CD4-positive, alpha-beta T cell (primary cell): ENCODE measurements around the gene CCDC126. TPM values are rescaled to one million over a fixed set of nuclear protein-coding genes. Genes with fewer than 3 reads are reported as not detected.
"Not testable (repeated sequence)": the region's sequence is repeated elsewhere in the genome, so short reads cannot be mapped to it uniquely, and the experiment has no call there.

Experiments
- ATAC-seq: fragments of 200-7000 bp; cut with Tn5 transposase; one replicate; pipeline ENCODE4 v1.10.0; 2022; ENCODE audit warnings: mild to moderate bottlenecking; ENCODE audit not compliant: poor library complexity
- CTCF ChIA-PET: fragments of 350-600 bp; sonication (Branson Sonifier 250); formaldehyde crosslinking; loops from one replicate; lab custom pipeline; 2021; ENCODE audit warnings: antibody characterized with exemption, inconsistent platforms; lab: Charles Lee
- POLR2A ChIA-PET: fragments of 350-600 bp; sonication (Branson Sonifier 250); formaldehyde crosslinking; loops from one replicate; lab custom pipeline; 2021; ENCODE audit warnings: antibody characterized with exemption, inconsistent platforms; lab: Charles Lee
- DNase-seq, 14 experiments: peaks; one replicate each; pipeline ENCODE4 v3.0.0-alpha.2; 2013 to 2020; ENCODE audit warnings: mixed read lengths in 2 of 14
- H3K27ac ChIP-seq, 2 donors: one replicate each; pipeline versions ENCODE4 v1.5.1 to v1.7.0; 2013; ENCODE audit warnings: low read length in 2 of 2, low read depth in 1 of 2, mild to moderate bottlenecking in 1 of 2
- H3K27me3 ChIP-seq, 2 experiments: 1 replicate in 1 of 2; 2 replicates in 1 of 2; pipeline versions ENCODE4 v1.6.1 to v1.7.0; 2013; ENCODE audit warnings: low read length in 2 of 2, control low read depth in 1 of 2, mild to moderate bottlenecking in 1 of 2, moderate library complexity in 1 of 2; ENCODE audit not compliant: insufficient read depth in 2 of 2, control insufficient read depth in 1 of 2
- H3K36me3 ChIP-seq: one replicate; pipeline ENCODE4 v1.6.1; 2013; ENCODE audit warnings: low read length, control low read depth; ENCODE audit not compliant: insufficient read depth
- H3K4me1 ChIP-seq: one replicate; pipeline ENCODE4 v1.6.1; 2013; ENCODE audit warnings: low read length, control low read depth; ENCODE audit not compliant: insufficient read depth
- H3K4me3 ChIP-seq: one replicate; pipeline ENCODE4 v1.5.1; 2013; ENCODE audit warnings: mild to moderate bottlenecking, low read length, moderate library complexity
- H3K9me3 ChIP-seq, 2 experiments: 1 replicate in 1 of 2; 2 replicates in 1 of 2; pipeline versions ENCODE4 v1.6.1 to v1.7.0; 2013; ENCODE audit warnings: low read length in 2 of 2, mild to moderate bottlenecking in 2 of 2, control low read depth in 1 of 2, moderate library complexity in 1 of 2; ENCODE audit not compliant: control insufficient read depth in 1 of 2, insufficient read depth in 1 of 2
- H3K27ac Mint-ChIP-seq: one replicate; pipeline ENCODE4 v1.8.0; 2020; ENCODE audit warnings: mixed read lengths
- H3K27me3 Mint-ChIP-seq: one replicate; pipeline ENCODE4 v1.8.0; 2021; ENCODE audit warnings: mixed read lengths
- H3K36me3 Mint-ChIP-seq: one replicate; pipeline ENCODE4 v1.8.0; 2021; ENCODE audit warnings: low read depth, mixed read lengths
- H3K4me1 Mint-ChIP-seq: one replicate; pipeline ENCODE4 v1.8.0; 2021; ENCODE audit warnings: low read depth, mixed read lengths
- H3K4me3 Mint-ChIP-seq: one replicate; pipeline ENCODE4 v1.8.0; 2020; ENCODE audit warnings: mild to moderate bottlenecking, mixed read lengths
- H3K9me3 Mint-ChIP-seq: one replicate; pipeline ENCODE4 v1.8.0; 2020; ENCODE audit warnings: mixed read lengths
- CTCF ChIP-seq: fragments of 200-600 bp; IDR thresholded peaks from one replicate; pipeline ENCODE4 v1.8.0; 2022; ENCODE audit warnings: antibody characterized with exemption, mild to moderate bottlenecking
- intact Hi-C, 2 experiments: fragments of 100-400 bp; cut with DNase I in 1 of 2; cut with micrococcal nuclease in 1 of 2; formaldehyde crosslinking; loops; one replicate each; pipeline versions ENCODE4 v1.15.1 to v1.9.0; 2023 to 2025; cut with DNase I, micrococcal nuclease
- total RNA-seq, 174 experiments: library from RNA in 2 of 174; stranded (reverse) in 2 of 174; gene quantifications; one replicate each; pipeline ENCODE4 v1.2.3 and lab custom pipeline; 2021 to 2026

CCDC126 gene
- total RNA-seq, 2 experiments from 2014 or later = 8.3 to 10.3 TPM

DNA sequence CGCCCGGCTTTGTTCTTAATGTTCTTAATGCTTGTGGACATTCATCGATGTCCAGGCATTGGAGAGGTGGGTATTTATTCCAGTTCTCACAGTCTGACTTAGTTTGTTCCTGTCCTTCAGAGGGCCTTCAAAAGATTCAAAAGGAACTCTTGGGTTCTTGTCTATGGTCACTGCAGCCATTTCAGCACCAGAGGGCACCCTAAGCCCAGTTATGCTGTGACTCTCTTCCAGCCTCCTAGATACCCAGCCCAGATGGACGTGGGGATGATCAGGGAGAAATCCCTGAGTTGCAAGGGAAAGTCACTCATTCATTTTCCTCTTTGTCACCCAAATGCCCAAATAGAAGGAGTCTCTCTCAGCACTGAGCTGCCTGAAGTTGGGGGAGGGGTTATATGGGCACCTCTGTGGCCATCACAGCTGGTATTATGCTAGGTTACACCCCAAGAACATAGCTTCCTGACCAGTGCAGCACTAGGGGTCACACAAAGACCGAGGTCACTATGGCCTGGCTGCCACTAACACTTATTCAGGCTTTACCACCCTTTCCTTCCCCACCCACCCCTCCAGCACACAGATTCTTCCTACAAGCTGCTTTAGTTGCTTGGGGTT, 26.5 kb upstream of the CCDC126 start:
- Histone ChIP-seq H3K27me3 (peaks cover 0 to 2% of the 10 kb centered on the region in 2 experiments), H3K36me3 (no peaks in the 10 kb centered on the region), H3K27ac (no peak overlapping the region), H3K9me3 (no peaks in the 10 kb centered on the region), H3K4me3 (no peak overlapping the region), H3K4me1 (peaks cover 4% of the 10 kb centered on the region)
- DNase-seq (peak; percentile 48 to 83 (median 59)), ATAC-seq (peak; percentile 81)
- Mint-ChIP-seq H3K9me3 (no peaks in the 10 kb centered on the region), H3K27me3 (peaks cover 16% of the 10 kb centered on the region), H3K27ac (no peak overlapping the region), H3K4me1 (no peaks in the 10 kb centered on the region), H3K4me3 (no peak overlapping the region), H3K36me3 (no peaks in the 10 kb centered on the region)
- ChIA-PET CTCF (interaction anchor here (0.7 to 1.6 kb wide), 3 partner anchors 24 to 143 kb away, joined by 3 to 7 read pairs (median 3); no protein-coding TSS in a partner anchor), POLR2A (interaction anchor here (1.5 kb wide), 1 partner anchor 141 kb away, joined by 3 read pairs; no protein-coding TSS in a partner anchor)
- intact Hi-C loops = loop anchor here (1.0 to 10.0 kb wide), 6 partner anchors 142 to 1528 kb away; no protein-coding TSS in a partner anchor
- peak; percentile 79 for TF ChIP-seq CTCF

- ATAC-seq, CTCF ChIA-PET: not testable (repeated sequence)
These were observed 15.2 kb upstream of the CCDC126 start for GRCh38 chr7:23581975-23582374.

GRCh38 chr7:23585304-23585703, 11.9 kb upstream of the CCDC126 start:
- H3K4me3 ChIP-seq, H3K4me1 Mint-ChIP-seq, H3K27ac ChIP-seq, DNase-seq, H3K4me3 Mint-ChIP-seq, POLR2A ChIA-PET, CTCF ChIA-PET, H3K9me3 Mint-ChIP-seq, H3K4me1 ChIP-seq, H3K27me3 ChIP-seq, H3K36me3 ChIP-seq, H3K9me3 ChIP-seq, ATAC-seq, H3K36me3 Mint-ChIP-seq, H3K27ac Mint-ChIP-seq, intact Hi-C loops, H3K27me3 Mint-ChIP-seq: not testable (repeated sequence)

More at GRCh38 chr7:23581975-23582374, 15.2 kb upstream of the CCDC126 start:
- DNase-seq, H3K27me3 Mint-ChIP-seq, intact Hi-C loops, H3K4me1 Mint-ChIP-seq, H3K4me1 ChIP-seq, H3K9me3 Mint-ChIP-seq, H3K9me3 ChIP-seq, H3K27me3 ChIP-seq, H3K27ac Mint-ChIP-seq, H3K4me3 ChIP-seq, H3K27ac ChIP-seq, H3K36me3 Mint-ChIP-seq, H3K4me3 Mint-ChIP-seq, H3K36me3 ChIP-seq: not testable (repeated sequence)
- POLR2A ChIA-PET = interaction anchor here (0.6 to 0.7 kb wide), 2 partner anchors 134 to 712 kb away, joined by 3 read pairs; no protein-coding TSS in a partner anchor

DNA sequence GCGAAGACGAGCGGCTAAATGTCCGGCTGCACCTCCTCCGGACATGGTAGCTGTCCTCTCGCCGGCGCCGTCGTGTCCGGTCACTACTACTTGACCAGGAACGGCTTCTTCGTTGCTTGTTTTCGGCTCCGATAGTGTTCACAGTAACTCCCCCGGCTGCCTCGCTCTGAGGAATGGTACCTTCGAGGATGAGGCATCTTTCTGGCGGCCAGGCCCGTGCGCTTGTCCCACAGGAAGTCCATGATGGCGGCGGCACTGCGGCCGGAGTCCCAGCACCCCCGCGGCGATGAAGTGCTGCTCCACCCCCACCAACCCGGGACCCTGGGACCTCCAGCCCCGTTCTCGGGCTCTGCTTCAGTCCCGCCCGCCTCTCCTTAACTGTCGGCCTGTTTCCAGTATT, 11.0 kb upstream of the CCDC126 start:
- H3K27ac Mint-ChIP-seq = no peak overlapping the region
- H3K4me3 Mint-ChIP-seq = no peak overlapping the region
- ATAC-seq (no peak), DNase-seq (no peak)
- no peaks in the 10 kb centered on the region for H3K36me3 Mint-ChIP-seq
- POLR2A ChIA-PET = no interaction called here
- no peaks in the 10 kb centered on the region for H3K36me3 ChIP-seq
- H3K4me1 Mint-ChIP-seq = no peaks in the 10 kb centered on the region
- no peak for TF ChIP-seq CTCF
- H3K27ac ChIP-seq = no peak overlapping the region
- H3K4me1 ChIP-seq = no peaks in the 10 kb centered on the region
- H3K9me3 ChIP-seq = no peaks in the 10 kb centered on the region
- H3K27me3 Mint-ChIP-seq = no peaks in the 10 kb centered on the region
- no peak overlapping the region for H3K4me3 ChIP-seq
- intact Hi-C loops = no loop called here
- CTCF ChIA-PET = no interaction called here
- H3K9me3 Mint-ChIP-seq = no peaks in the 10 kb centered on the region
- H3K27me3 ChIP-seq = no peaks in the 10 kb centered on the region
